Dedifferentiated amniotic fluid mesenchymal stem cell (primary cell): Measurements from ENCODE around the gene CLK1.
A peak's percentile ranks its signal among the peaks of the same experiment; 100 is the strongest.

ENCODE experiments used
- DNase-seq: peaks from one replicate; pipeline ENCODE4 v3.0.0-alpha.2; 2016; ENCODE audit errors: extremely low spot score

The CLK1 gene

GRCh38 chr2:200811333-200812121 lies 52.9 kb downstream of the CLK1 start, which contains the start of gene BZW1:
Gene BZW1, plus strand, starts transcription at chr2:200811910. Its CDS starts 1,308 bp downstream, at chr2:200813218.
- DNase-seq, result peak; percentile 98

GRCh38 chr2:200810998-200811332 lies 53.5 kb downstream of the CLK1 start:
- DNase-seq, result no peak

- DNase-seq, result peak; percentile 38
Observed at GRCh38 chr2:200810252-200810997, 54.0 kb downstream of the CLK1 start.

GRCh38 chr2:200809506-200810251 lies 54.8 kb downstream of the CLK1 start:
- DNase-seq, result no peak
